IMR-90 (cell line): ENCODE results near the gene TMEM158. TPM values are rescaled to one million over a fixed set of nuclear protein-coding genes. Genes with fewer than 3 reads are reported as not detected.

Experiments
- ATAC-seq: fragments of 200-7000 bp; cut with Tn5 transposase; 2 replicates; pipeline ENCODE4 v1.9.1; 2020; ENCODE audit warnings: low read depth, mild to moderate bottlenecking, moderate library complexity
- BruUV-seq: library from RNA; stranded (reverse); fragments of 400-500 nt; replicated peaks from 2 replicates; lab custom pipeline; 2021; lab: Mats Ljungman, UMichigan
- CTCF ChIA-PET: fragments of 300-600 bp; formaldehyde crosslinking; extraction: SDS; loops from one replicate; lab custom pipeline; 2021; ENCODE audit warnings: antibody characterized with exemption; lab: Yijun Ruan, JAX
- POLR2A ChIA-PET: fragments of 300-600 bp; sonication (Branson Sonifier 250); formaldehyde crosslinking; loops from one replicate; lab custom pipeline; 2022; ENCODE audit warnings: antibody characterized with exemption; ENCODE audit not compliant: unreplicated experiment; lab: Charles Lee
- DNase-seq: peaks from one replicate; pipeline ENCODE4 v3.0.0; 2013
- H2AFZ ChIP-seq: replicated peaks from 2 replicates; pipeline ENCODE3; 2013; ENCODE audit warnings: low read length, mild to moderate bottlenecking; ENCODE audit not compliant: poor library complexity
- H2AK5ac ChIP-seq: 2 replicates; pipeline ENCODE4 v1.6.1; 2013; ENCODE audit warnings: low read depth, low read length, inconsistent platforms
- H2AK9ac ChIP-seq: replicated peaks from 2 replicates; pipeline ENCODE3; 2013; ENCODE audit warnings: mild to moderate bottlenecking, low read depth, low read length, moderate library complexity; ENCODE audit not compliant: poor library complexity
- H2BK120ac ChIP-seq: 2 replicates; pipeline ENCODE4 v1.6.1; 2013; ENCODE audit warnings: low read depth, low read length, inconsistent platforms
- H2BK15ac ChIP-seq: 3 replicates; pipeline ENCODE4 v1.6.1; 2013; ENCODE audit warnings: low read depth, low read length, inconsistent platforms
- H2BK20ac ChIP-seq: 2 replicates; pipeline ENCODE4 v1.6.1; 2013; ENCODE audit warnings: low read depth, mild to moderate bottlenecking, inconsistent platforms, low read length, moderate library complexity
- H2BK5ac ChIP-seq: 2 replicates; pipeline ENCODE4 v1.6.1; 2013; ENCODE audit warnings: mild to moderate bottlenecking, low read depth, low read length, inconsistent platforms; ENCODE audit not compliant: poor library complexity, severe bottlenecking
- H3K14ac ChIP-seq: replicated peaks from 2 replicates; pipeline ENCODE4 v1.6.1; 2013; ENCODE audit warnings: low read depth, low read length, inconsistent platforms
- H3K18ac ChIP-seq: 2 replicates; pipeline ENCODE4 v1.6.1; 2013; ENCODE audit warnings: low read depth, low read length, control low read depth
- H3K23ac ChIP-seq: 2 replicates; pipeline ENCODE4 v1.6.1; 2013; ENCODE audit warnings: low read depth, low read length, inconsistent platforms
- H3K27ac ChIP-seq: 2 replicates; pipeline ENCODE4 v1.5.1; 2013; ENCODE audit warnings: mild to moderate bottlenecking, control low read depth, low read length; ENCODE audit not compliant: insufficient read depth
- H3K27me3 ChIP-seq: 2 replicates; pipeline ENCODE4 v1.6.1; 2013; ENCODE audit warnings: low read length; ENCODE audit not compliant: control insufficient read depth, insufficient read depth
- H3K36me3 ChIP-seq: 2 replicates; pipeline ENCODE4 v1.6.1; 2013; ENCODE audit warnings: low read length, mixed read lengths; ENCODE audit not compliant: control insufficient read depth, insufficient read depth
- H3K4ac ChIP-seq: 2 replicates; pipeline ENCODE4 v1.6.1; 2013; ENCODE audit warnings: low read depth, low read length, inconsistent platforms
- H3K4me1 ChIP-seq: 2 replicates; pipeline ENCODE4 v1.6.1; 2013; ENCODE audit warnings: low read length, mixed read lengths; ENCODE audit not compliant: control insufficient read depth, insufficient read depth
- H3K4me2 ChIP-seq: 2 replicates; pipeline ENCODE4 v1.6.1; 2013; ENCODE audit warnings: low read depth, mild to moderate bottlenecking, control low read depth, low read length, moderate library complexity
- H3K4me3 ChIP-seq: 2 replicates; pipeline ENCODE4 v1.5.1; 2013; ENCODE audit warnings: low read depth, mild to moderate bottlenecking, control low read depth, low read length, moderate library complexity; ENCODE audit not compliant: insufficient read depth
- H3K56ac ChIP-seq: 2 replicates; pipeline ENCODE4 v1.6.1; 2013; ENCODE audit warnings: low read length, inconsistent platforms; ENCODE audit not compliant: insufficient read depth; ENCODE audit errors: extremely low read depth
- H3K79me1 ChIP-seq, 2 experiments: 2 replicates each; pipeline ENCODE4 v1.6.1; 2013; ENCODE audit warnings: low read length in 2 of 2, inconsistent platforms in 1 of 2, low read depth in 1 of 2
- H3K9ac ChIP-seq: 2 replicates; pipeline ENCODE4 v1.6.1; 2013; ENCODE audit warnings: low read depth, low read length, control low read depth
- H3K9me1 ChIP-seq: 2 replicates; pipeline ENCODE4 v1.6.1; 2013; ENCODE audit warnings: low read length, inconsistent platforms; ENCODE audit not compliant: insufficient read depth
- H3K9me3 ChIP-seq: 2 replicates; pipeline ENCODE4 v1.6.1; 2013; ENCODE audit warnings: low read length; ENCODE audit not compliant: control insufficient read depth, insufficient read depth
- H4K20me1 ChIP-seq: 2 replicates; pipeline ENCODE4 v1.6.1; 2013; ENCODE audit warnings: low read length, inconsistent platforms; ENCODE audit not compliant: insufficient read depth
- H4K5ac ChIP-seq: 2 replicates; pipeline ENCODE4 v1.6.1; 2013; ENCODE audit warnings: mild to moderate bottlenecking, low read depth, low read length, control low read depth
- H4K8ac ChIP-seq, 2 experiments: 2 replicates each; pipeline ENCODE4 v1.6.1; 2013; ENCODE audit warnings: low read depth in 2 of 2, low read length in 2 of 2, control low read depth in 1 of 2, inconsistent platforms in 1 of 2
- H4K91ac ChIP-seq: 2 replicates; pipeline ENCODE4 v1.6.1; 2013; ENCODE audit warnings: low read depth, low read length, inconsistent platforms; ENCODE audit not compliant: insufficient read depth
- CEBPB ChIP-seq: IDR thresholded peaks from 2 replicates; pipeline ENCODE4 v1.6.1; 2012; ENCODE audit warnings: low read depth, low read length, improper control_type of control experiment
- CHD1 ChIP-seq: IDR thresholded peaks from 2 replicates; pipeline ENCODE4 v1.6.1; 2012; ENCODE audit warnings: low read depth, low read length, improper control_type of control experiment
- FOS ChIP-seq: fragments of 150-350 bp; IDR thresholded peaks from 2 replicates; pipeline ENCODE4 v1.6.1; 2016; ENCODE audit warnings: low read depth, low read length
- MAFK ChIP-seq: IDR thresholded peaks from 2 replicates; pipeline ENCODE4 v1.6.1; 2012; ENCODE audit warnings: low read depth, low read length, improper control_type of control experiment
- MAZ ChIP-seq: IDR thresholded peaks from 2 replicates; pipeline ENCODE4 v1.6.1; 2012; ENCODE audit warnings: low read depth, mild to moderate bottlenecking, low read length, improper control_type of control experiment, moderate library complexity, borderline replicate concordance
- MXI1 ChIP-seq: IDR thresholded peaks from 2 replicates; pipeline ENCODE4 v1.6.1; 2012; ENCODE audit warnings: low read depth, mild to moderate bottlenecking, low read length, moderate library complexity, borderline replicate concordance
- NFE2L2 ChIP-seq: fragments of 150-350 bp; IDR thresholded peaks from 2 replicates; pipeline ENCODE4 v1.6.1; 2016; ENCODE audit warnings: low read depth, mild to moderate bottlenecking, low read length
- POLR2A ChIP-seq: IDR thresholded peaks from 2 replicates; pipeline ENCODE4 v1.6.1; 2012; ENCODE audit warnings: mild to moderate bottlenecking, low read depth, low read length
- RAD21 ChIP-seq: IDR thresholded peaks from 2 replicates; pipeline ENCODE4 v1.6.1; 2012; ENCODE audit warnings: low read length, improper control_type of control experiment
- RFX5 ChIP-seq: IDR thresholded peaks from 2 replicates; pipeline ENCODE4 v1.8.0; 2012; ENCODE audit warnings: low read depth, mild to moderate bottlenecking, low read length, moderate library complexity
- USF2 ChIP-seq: fragments of 150-350 bp; IDR thresholded peaks from 2 replicates; pipeline ENCODE4 v1.6.1; 2017; ENCODE audit warnings: mild to moderate bottlenecking, antibody characterized with exemption, low read length, low read depth
- WGBS, 2 experiments: methylation state at CpG; one replicate each; pipeline versions ENCODE4 v1.1.5 to v1.1.7; 2013; ENCODE audit warnings: missing lambda C conversion rate in 2 of 2; ENCODE audit not compliant: insufficient read length in 1 of 2; ENCODE audit errors: extremely low coverage in 2 of 2; 5-methylcytosine and 5-hydroxymethylcytosine counted together
- dilution Hi-C: fragments of 300-500 bp; cut with HindIII; formaldehyde crosslinking; loops from one replicate; pipeline ENCODE4 v1.14.3; 2018; ENCODE audit warnings: low sequenced_read_pairs; ENCODE audit not compliant: unreplicated experiment
- in situ Hi-C: fragments of 300-500 bp; cut with MboI; formaldehyde crosslinking; loops from 3 replicates; pipeline ENCODE4 v1.14.3; 2019; ENCODE audit warnings: low sequenced_read_pairs, inconsistent platforms, mixed read lengths
- intact Hi-C: fragments of 100-400 bp; cut with micrococcal nuclease; formaldehyde crosslinking; loops from 2 replicates; pipeline ENCODE4 v1.10.0; 2022
- polyA plus RNA-seq, 3 experiments: library from polyadenylated mRNA; depleted of rRNA; stranded (reverse); fragments of >200 nt; gene quantifications; 2 replicates each; pipeline ENCODE4 v1.2.3, GENCODE V29; 2012; ENCODE audit warnings: low replicate concordance in 1 of 3
- total RNA-seq: library from RNA; depleted of rRNA; stranded (reverse); fragments of >200 nt; gene quantifications from 2 replicates; pipeline ENCODE4 v1.2.3, GENCODE V29; 2012
- TF ChIP-seq, protein P1 (sequence below): fragments of 150-350 bp; IDR thresholded peaks from 2 replicates; pipeline ENCODE4 v1.6.1; 2016; ENCODE audit warnings: low read depth, mild to moderate bottlenecking, low read length, moderate library complexity, borderline replicate concordance
- TF ChIP-seq, protein P2 (sequence below): conservative IDR thresholded peaks from 2 replicates; pipeline ENCODE4 v1.5.1; 2012; ENCODE audit warnings: mild to moderate bottlenecking, low read depth, low read length, improper control_type of control experiment

TMEM158 gene
- total and polyA plus RNA-seq, 2 of the 4 experiments (the other 2 are of a cell fraction), result 1.6 to 16.4 TPM

- no peak overlapping the region for H3K18ac ChIP-seq
- WGBS, 2 experiments, result 40% methylated on average over 1 of the region's 6 CpGs; no CpG with 5 or more reads in 1 of the 2 experiments
- H3K27ac ChIP-seq, result no peak overlapping the region
- no peak for TF ChIP-seq CEBPB
- no peak for TF ChIP-seq USF2
- TF ChIP-seq NFE2L2, result no peak
- no peak for TF ChIP-seq MXI1
- TF ChIP-seq RFX5, result no peak
- no peak for TF ChIP-seq MAZ
- TF ChIP-seq FOS, result no peak
- no peak for TF ChIP-seq POLR2A
- no peak for TF ChIP-seq RAD21
- no peak for TF ChIP-seq CHD1
- TF ChIP-seq, protein P1, sequence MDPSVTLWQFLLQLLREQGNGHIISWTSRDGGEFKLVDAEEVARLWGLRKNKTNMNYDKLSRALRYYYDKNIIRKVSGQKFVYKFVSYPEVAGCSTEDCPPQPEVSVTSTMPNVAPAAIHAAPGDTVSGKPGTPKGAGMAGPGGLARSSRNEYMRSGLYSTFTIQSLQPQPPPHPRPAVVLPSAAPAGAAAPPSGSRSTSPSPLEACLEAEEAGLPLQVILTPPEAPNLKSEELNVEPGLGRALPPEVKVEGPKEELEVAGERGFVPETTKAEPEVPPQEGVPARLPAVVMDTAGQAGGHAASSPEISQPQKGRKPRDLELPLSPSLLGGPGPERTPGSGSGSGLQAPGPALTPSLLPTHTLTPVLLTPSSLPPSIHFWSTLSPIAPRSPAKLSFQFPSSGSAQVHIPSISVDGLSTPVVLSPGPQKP, result no peak
- no peak for TF ChIP-seq MAFK
- TF ChIP-seq, protein P2, sequence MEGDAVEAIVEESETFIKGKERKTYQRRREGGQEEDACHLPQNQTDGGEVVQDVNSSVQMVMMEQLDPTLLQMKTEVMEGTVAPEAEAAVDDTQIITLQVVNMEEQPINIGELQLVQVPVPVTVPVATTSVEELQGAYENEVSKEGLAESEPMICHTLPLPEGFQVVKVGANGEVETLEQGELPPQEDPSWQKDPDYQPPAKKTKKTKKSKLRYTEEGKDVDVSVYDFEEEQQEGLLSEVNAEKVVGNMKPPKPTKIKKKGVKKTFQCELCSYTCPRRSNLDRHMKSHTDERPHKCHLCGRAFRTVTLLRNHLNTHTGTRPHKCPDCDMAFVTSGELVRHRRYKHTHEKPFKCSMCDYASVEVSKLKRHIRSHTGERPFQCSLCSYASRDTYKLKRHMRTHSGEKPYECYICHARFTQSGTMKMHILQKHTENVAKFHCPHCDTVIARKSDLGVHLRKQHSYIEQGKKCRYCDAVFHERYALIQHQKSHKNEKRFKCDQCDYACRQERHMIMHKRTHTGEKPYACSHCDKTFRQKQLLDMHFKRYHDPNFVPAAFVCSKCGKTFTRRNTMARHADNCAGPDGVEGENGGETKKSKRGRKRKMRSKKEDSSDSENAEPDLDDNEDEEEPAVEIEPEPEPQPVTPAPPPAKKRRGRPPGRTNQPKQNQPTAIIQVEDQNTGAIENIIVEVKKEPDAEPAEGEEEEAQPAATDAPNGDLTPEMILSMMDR, result no peak
- H3K56ac ChIP-seq, result no peak overlapping the region
- ATAC-seq (no peak), DNase-seq (no peak)
- no TSS peak for BruUV-seq
- H2AK5ac ChIP-seq, result no peak overlapping the region
- no peaks in the 10 kb centered on the region for H4K20me1 ChIP-seq
- no peak overlapping the region for H2AK9ac ChIP-seq
- H2BK5ac ChIP-seq, result no peak overlapping the region
- dilution Hi-C loops, result no loop called here
- H3K4me2 ChIP-seq, result no peak overlapping the region
- H3K9ac ChIP-seq, result no peak overlapping the region
- H3K4me3 ChIP-seq, result no peak overlapping the region
- no peak overlapping the region for H2AFZ ChIP-seq
- H4K5ac ChIP-seq, result no peak overlapping the region
- H3K4ac ChIP-seq, result no peak overlapping the region
- H3K9me3 ChIP-seq, result no peaks in the 10 kb centered on the region
- no peak overlapping the region for H3K23ac ChIP-seq
- no peak overlapping the region for H3K14ac ChIP-seq
- ChIA-PET POLR2A (no interaction called here), CTCF (interaction anchor here (0.9 to 1.0 kb wide), 2 partner anchors 10 to 56 kb away, joined by 3 to 4 read pairs; no protein-coding TSS in a partner anchor)
- intact Hi-C loops, result no loop called here
- no peak overlapping the region for H4K8ac ChIP-seq
- in situ Hi-C loops, result no loop called here
- peaks cover 3% of the 10 kb centered on the region; the same call in 1 of the 2 replicates for H3K27me3 ChIP-seq
- no peak overlapping the region for H2BK20ac ChIP-seq
- no peaks in the 10 kb centered on the region for H3K36me3 ChIP-seq
- no peak overlapping the region; the same call in 2 of the 3 replicates for H2BK15ac ChIP-seq
- no peaks in the 10 kb centered on the region for H3K9me1 ChIP-seq
- no peak overlapping the region for H4K91ac ChIP-seq
- no peaks in the 10 kb centered on the region for H3K4me1 ChIP-seq
- H2BK120ac ChIP-seq, result no peak overlapping the region
- no peaks in the 10 kb centered on the region for H3K79me1 ChIP-seq
These were observed 35.4 kb upstream of the TMEM158 start for GRCh38 chr3:45261333-45262110.
